ENCODE data around the gene FNDC3B.

DNA sequence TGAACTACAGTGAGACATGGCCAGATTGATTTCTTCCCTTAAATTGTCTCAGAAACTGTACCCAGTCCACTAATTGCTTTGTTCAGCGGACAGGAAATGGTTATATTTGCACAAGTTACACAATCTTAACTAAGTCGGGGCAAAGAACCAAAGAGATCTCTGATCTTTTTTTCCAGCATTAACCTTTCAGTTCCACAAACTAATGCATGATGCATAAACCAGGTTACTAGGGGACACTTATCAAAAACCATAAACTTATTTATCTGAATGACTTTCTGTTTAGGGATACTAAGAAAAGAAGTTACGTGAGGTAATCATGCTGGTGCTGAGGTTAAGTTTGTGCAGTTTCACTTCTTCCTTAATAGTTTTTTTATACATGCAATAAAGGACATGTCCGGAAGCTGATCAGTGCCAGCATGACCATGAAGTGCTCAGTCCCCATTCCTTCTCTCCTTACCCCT, 22.4 kb downstream of the FNDC3B start:
- TF ChIP-seq, protein P1, sequence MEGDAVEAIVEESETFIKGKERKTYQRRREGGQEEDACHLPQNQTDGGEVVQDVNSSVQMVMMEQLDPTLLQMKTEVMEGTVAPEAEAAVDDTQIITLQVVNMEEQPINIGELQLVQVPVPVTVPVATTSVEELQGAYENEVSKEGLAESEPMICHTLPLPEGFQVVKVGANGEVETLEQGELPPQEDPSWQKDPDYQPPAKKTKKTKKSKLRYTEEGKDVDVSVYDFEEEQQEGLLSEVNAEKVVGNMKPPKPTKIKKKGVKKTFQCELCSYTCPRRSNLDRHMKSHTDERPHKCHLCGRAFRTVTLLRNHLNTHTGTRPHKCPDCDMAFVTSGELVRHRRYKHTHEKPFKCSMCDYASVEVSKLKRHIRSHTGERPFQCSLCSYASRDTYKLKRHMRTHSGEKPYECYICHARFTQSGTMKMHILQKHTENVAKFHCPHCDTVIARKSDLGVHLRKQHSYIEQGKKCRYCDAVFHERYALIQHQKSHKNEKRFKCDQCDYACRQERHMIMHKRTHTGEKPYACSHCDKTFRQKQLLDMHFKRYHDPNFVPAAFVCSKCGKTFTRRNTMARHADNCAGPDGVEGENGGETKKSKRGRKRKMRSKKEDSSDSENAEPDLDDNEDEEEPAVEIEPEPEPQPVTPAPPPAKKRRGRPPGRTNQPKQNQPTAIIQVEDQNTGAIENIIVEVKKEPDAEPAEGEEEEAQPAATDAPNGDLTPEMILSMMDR (IDR thresholded peaks at IDR 0.05; ENCODE audit: low read length), result no peak
- no peak for TF ChIP-seq EZH2 (IDR thresholded peaks at IDR 0.05; ENCODE audit: borderline replicate concordance, low read length)

All from OCI-LY1 (cell line).